D341Med (cell line): ENCODE data around the gene LRMDA.

Experiments used
- DNase-seq: peaks from one replicate; pipeline ENCODE4 v3.0.0; 2012; ENCODE audit warnings: low spot score

Gene LRMDA

GRCh38 chr10:76440426-76440825 lies 1009.0 kb downstream of the LRMDA start:
- DNase-seq = no peak

GRCh38 chr10:76442113-76442512 lies 1010.7 kb downstream of the LRMDA start:
- DNase-seq = no peak

GRCh38 chr10:76444034-76444800 lies 1012.8 kb downstream of the LRMDA start:
- DNase-seq = no peak

- no peak for DNase-seq
Observed at GRCh38 chr10:76447578-76447977, 1016.2 kb downstream of the LRMDA start.

GRCh38 chr10:76451911-76452310 lies 1020.5 kb downstream of the LRMDA start:
- DNase-seq = no peak

GRCh38 chr10:76453332-76453731 lies 1021.9 kb downstream of the LRMDA start:
- no peak for DNase-seq

GRCh38 chr10:76453997-76454396 lies 1022.6 kb downstream of the LRMDA start:
- DNase-seq = no peak

- no peak for DNase-seq
Observed at GRCh38 chr10:76454506-76455140, 1023.2 kb downstream of the LRMDA start.

GRCh38 chr10:76456197-76456596 lies 1024.8 kb downstream of the LRMDA start:
- DNase-seq = no peak

GRCh38 chr10:76459016-76459730 lies 1027.7 kb downstream of the LRMDA start:
- DNase-seq = no peak

- no peak for DNase-seq
Observed at GRCh38 chr10:76461024-76461423, 1029.6 kb downstream of the LRMDA start.

GRCh38 chr10:76463111-76463510 lies 1031.7 kb downstream of the LRMDA start:
- no peak for DNase-seq

- no peak for DNase-seq
Observed at GRCh38 chr10:76466836-76467503, 1035.5 kb downstream of the LRMDA start.

- no peak for DNase-seq
Observed at GRCh38 chr10:76469675-76470074, 1038.3 kb downstream of the LRMDA start.

- no peak for DNase-seq
Observed at GRCh38 chr10:76479103-76479790, 1047.8 kb downstream of the LRMDA start.

GRCh38 chr10:76481178-76481577 lies 1049.8 kb downstream of the LRMDA start:
- DNase-seq = no peak

GRCh38 chr10:76487582-76487981 lies 1056.2 kb downstream of the LRMDA start:
- no peak for DNase-seq

GRCh38 chr10:76488602-76489001 lies 1057.2 kb downstream of the LRMDA start:
- DNase-seq = no peak

GRCh38 chr10:76491216-76491615 lies 1059.8 kb downstream of the LRMDA start:
- no peak for DNase-seq

GRCh38 chr10:76492026-76492425 lies 1060.6 kb downstream of the LRMDA start:
- DNase-seq = no peak

- DNase-seq = no peak
Observed at GRCh38 chr10:76492678-76493472, 1061.5 kb downstream of the LRMDA start.
